Ectodermal cell (in vitro differentiated cells): ENCODE data around the gene PTGES3L.

Experiments
- H3K27ac ChIP-seq: 2 replicates; pipeline ENCODE4 v1.7.0; 2013; ENCODE audit warnings: mild to moderate bottlenecking, low read depth, low read length; ENCODE audit not compliant: insufficient read depth, poor library complexity, severe bottlenecking
- H3K27me3 ChIP-seq: 2 replicates; pipeline ENCODE4 v1.7.0; 2013; ENCODE audit warnings: mild to moderate bottlenecking, low read length; ENCODE audit not compliant: insufficient read depth, control insufficient read depth, poor library complexity, severe bottlenecking
- H3K36me3 ChIP-seq: one replicate; pipeline ENCODE4 v1.7.0; 2013; ENCODE audit warnings: low read length; ENCODE audit not compliant: control insufficient read depth, insufficient read depth
- H3K4me1 ChIP-seq: one replicate; pipeline ENCODE4 v1.7.0; 2013; ENCODE audit warnings: low read length; ENCODE audit not compliant: control insufficient read depth, insufficient read depth
- H3K4me3 ChIP-seq: 2 replicates; pipeline ENCODE4 v1.7.0; 2013; ENCODE audit warnings: low read depth, low read length, control low read depth; ENCODE audit not compliant: insufficient read depth
- H3K9me3 ChIP-seq: 2 replicates; pipeline ENCODE4 v1.7.0; 2013; ENCODE audit warnings: mild to moderate bottlenecking, low read length, moderate library complexity; ENCODE audit not compliant: control insufficient read depth
- WGBS, 2 experiments: methylation state at CpG; one replicate each; pipeline ENCODE4 v1.1.7; 2013; ENCODE audit warnings: missing lambda C conversion rate in 2 of 2; 5-methylcytosine and 5-hydroxymethylcytosine counted together

PTGES3L gene

GRCh38 chr17:42918902-42919521 lies 60.9 kb downstream of the PTGES3L start:
- Histone ChIP-seq H3K27me3 (no peaks in the 10 kb centered on the region), H3K27ac (no peak overlapping the region), H3K9me3 (no peaks in the 10 kb centered on the region), H3K4me1 (no peaks in the 10 kb centered on the region), H3K36me3 (no peaks in the 10 kb centered on the region), H3K4me3 (no peak overlapping the region)
- 85 to 94% methylated on average over 2 to 3 of the region's 3 CpGs for WGBS, 2 experiments
